ENCODE measurements around the gene KCNJ4.
"Not testable (repeated sequence)": the region's sequence is repeated elsewhere in the genome, so short reads cannot be mapped to it uniquely, and the experiment has no call there.

KCNJ4 gene

GRCh38 chr22:38427940-38428339 lies 27.1 kb downstream of the KCNJ4 start:
- no peak for DNase-seq

GRCh38 chr22:38427465-38427864 lies 27.5 kb downstream of the KCNJ4 start:
- DNase-seq, result no peak

GRCh38 chr22:38426628-38427027 lies 28.4 kb downstream of the KCNJ4 start:
- DNase-seq, result no peak

- DNase-seq, result no peak
These were observed 30.4 kb downstream of the KCNJ4 start for GRCh38 chr22:38424525-38425080.

GRCh38 chr22:38423512-38424503 lies 31.2 kb downstream of the KCNJ4 start:
- DNase-seq, result peak; percentile 19

GRCh38 chr22:38422611-38423511 lies 32.1 kb downstream of the KCNJ4 start:
- no peak for DNase-seq

DNA sequence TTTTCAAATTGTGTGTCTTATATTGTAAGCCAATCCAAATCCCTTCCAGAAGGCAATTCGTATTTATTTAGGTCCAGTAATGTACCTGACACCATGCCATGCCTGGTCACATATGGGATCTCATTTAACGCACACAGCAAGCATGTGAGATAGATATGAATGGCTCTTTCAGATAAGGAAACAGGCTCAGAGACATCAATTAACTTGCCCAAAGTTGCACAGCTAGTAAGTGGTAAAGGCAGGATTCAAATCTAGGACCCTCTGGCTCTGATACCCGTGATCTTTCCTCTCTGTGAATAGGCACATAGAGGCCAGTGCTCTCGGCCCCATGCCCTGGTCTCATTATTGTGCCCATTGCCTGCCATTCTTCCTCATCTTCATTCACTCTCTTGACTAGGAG lies 34.3 kb downstream of the KCNJ4 start:
- no peak for DNase-seq

- DNase-seq, result no peak
These were observed 35.2 kb downstream of the KCNJ4 start for GRCh38 chr22:38419858-38420160.

- no peak for DNase-seq
These were observed 35.7 kb downstream of the KCNJ4 start for GRCh38 chr22:38419121-38419857.

GRCh38 chr22:38418589-38418988 lies 36.4 kb downstream of the KCNJ4 start:
- DNase-seq, result no peak

DNA sequence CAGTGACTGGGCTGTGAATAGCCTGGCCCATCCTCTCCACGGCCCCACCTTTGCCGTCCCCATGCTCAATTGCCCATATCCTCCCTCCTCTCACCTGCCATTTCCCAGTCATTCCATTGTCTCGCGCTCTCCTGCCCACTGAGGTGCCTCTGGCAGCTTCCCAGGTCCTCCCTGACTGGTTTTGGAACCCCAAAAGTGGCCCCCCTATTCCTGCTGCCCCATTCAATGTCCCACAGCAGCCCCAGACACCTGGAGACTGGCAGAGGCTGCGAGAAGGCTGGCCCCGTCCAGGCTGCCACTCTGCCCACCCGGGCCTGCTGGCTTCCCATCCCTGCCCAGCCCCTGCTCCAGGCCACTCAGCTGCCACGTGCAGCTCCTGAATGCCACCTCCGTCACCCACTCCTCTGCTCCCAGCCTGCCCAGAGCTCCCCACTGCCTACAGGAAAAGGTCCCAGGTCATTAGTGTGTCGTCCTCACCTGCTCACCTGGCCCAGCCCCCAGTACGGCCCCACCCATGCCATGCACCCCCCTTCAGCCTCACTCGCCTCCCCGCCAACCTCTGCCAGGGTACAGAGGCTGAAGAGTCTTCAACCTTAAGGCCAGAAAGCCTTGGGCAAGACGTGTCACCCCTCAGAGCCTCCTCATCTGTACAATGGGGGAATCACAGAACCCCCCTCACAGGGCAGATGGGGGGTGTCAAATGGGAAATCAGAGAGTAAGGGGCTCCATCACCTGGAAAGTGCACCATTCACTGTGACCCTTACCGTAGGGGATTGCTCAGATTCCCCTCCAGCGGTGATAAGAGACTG lies 37.5 kb downstream of the KCNJ4 start:
- no peak for DNase-seq

GRCh38 chr22:38416621-38417251 lies 38.3 kb downstream of the KCNJ4 start:
- no peak for DNase-seq

GRCh38 chr22:38415561-38416321 lies 39.3 kb downstream of the KCNJ4 start:
- peak; percentile 53 for DNase-seq

DNA sequence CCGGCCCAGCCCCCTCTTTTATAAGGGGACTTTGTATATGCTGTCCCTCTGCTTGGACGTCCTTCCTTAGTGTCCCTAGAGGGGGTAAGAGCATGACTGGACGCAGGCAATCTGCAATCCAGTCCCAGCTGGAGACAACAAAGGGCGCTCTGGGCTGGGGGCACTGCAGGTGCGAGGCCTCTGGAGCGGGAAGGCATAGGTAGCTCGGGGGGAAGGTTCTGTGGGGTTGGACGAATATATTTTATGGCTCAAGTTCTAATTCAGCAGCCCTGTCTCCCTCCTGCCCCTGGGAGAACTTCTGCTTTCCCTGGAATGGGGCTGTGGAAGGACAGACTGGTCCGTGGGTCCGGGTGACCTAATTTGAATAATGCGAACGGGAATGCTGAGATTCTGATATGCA lies 40.0 kb downstream of the KCNJ4 start:
- no peak for DNase-seq

DNA sequence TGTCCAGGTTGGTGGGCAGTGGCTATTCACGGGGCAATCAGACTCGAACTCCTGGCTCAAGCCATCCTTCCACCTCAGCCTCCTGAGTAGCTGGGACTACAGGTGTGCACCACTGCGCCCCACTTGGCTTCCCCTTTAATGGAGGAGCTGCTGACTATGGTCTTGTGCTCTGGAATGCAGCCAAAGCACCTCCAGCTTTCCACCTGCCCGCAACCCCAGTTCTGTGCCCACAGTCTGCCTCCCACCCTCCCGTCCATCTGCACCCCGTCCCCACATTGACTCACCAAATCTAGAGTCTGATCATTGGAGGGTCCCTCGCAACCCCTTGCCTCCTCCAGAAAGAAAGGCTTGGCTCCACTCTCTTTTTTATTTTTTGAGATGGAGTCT lies 41.0 kb downstream of the KCNJ4 start:
- no peak for DNase-seq

DNA sequence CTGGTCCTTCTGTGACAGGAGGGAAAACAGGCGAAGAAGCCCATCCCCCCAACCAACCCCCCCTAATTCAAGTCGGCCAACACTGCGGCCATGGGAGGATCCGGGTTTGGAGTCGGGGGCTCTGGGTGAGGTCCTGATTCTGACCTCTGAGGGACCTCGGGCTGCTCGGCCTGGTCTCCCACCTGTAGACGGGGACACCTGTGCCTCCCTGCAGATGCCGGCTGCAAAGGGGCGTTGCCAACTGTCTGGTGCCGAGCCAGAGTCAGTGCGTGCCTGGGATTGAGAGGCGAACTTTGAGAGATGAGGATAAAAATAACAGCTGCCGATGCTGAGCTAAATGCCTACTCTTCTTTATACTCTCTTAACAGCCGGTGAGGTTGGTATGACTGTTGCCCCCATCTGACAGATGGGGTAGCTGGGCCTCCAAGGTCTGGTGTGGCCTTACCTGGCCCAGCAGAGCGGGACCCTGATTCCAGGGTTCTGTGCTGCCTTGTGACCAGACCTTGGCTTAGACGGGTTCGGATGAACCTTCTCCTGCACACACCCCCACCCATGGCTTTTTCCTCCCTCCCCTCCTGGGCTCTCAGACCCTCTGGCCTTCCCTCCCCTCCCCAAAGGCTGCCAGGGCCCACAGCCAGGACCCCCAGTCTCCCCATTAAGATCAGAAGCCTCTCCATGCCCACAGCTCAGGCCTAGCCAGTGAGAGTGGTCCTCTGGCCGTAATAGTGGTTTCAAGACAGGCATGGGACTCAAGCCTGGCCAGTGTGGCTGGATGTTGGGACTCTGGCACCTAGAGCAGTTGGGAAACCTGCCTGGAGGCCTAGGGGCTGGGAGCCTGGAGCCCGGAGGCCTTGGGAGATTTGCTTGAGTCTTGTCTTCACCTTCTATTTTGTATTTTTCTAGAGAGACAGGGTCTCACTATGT lies 41.7 kb downstream of the KCNJ4 start:
- DNase-seq, result no peak

DNA sequence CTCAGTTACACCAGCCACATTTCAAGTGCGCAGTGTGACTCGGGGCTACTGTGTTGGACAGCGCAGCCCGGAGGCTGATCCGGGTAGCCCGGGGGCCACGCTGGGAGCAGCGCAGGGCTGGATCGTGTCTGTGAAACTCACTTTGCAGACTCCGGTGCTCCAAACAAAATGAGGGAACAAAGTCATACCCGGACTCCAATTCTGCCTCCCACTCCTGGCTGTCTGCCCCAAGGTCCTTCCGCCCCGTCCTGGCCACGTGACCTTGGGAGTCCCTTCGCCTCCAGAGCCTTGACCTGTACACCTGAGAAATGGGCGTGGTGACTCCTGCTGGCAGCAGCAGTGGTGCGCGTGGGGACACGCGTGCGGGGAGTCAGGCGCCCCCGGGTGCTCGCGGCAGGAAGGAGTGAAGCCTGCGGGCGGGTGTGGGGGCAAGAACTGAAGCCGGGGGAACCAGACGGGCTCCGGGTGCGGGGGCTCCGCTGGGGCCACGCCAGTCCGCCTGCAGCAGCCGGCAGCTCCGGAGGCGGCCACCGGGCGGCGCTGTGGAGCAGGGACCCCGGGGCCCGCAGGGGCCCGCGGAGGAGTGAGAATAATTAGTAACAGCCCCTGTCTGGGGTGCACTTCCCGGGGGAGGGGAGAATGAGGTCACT lies 42.4 kb downstream of the KCNJ4 start:
- no peak for DNase-seq

GRCh38 chr22:38411016-38411415 lies 44.0 kb downstream of the KCNJ4 start:
- DNase-seq, result no peak

GRCh38 chr22:38409916-38410315 lies 45.1 kb downstream of the KCNJ4 start:
- DNase-seq, result not testable (repeated sequence)
